Measurements from ENCODE around the gene DAPK1.

Gene DAPK1

DNA sequence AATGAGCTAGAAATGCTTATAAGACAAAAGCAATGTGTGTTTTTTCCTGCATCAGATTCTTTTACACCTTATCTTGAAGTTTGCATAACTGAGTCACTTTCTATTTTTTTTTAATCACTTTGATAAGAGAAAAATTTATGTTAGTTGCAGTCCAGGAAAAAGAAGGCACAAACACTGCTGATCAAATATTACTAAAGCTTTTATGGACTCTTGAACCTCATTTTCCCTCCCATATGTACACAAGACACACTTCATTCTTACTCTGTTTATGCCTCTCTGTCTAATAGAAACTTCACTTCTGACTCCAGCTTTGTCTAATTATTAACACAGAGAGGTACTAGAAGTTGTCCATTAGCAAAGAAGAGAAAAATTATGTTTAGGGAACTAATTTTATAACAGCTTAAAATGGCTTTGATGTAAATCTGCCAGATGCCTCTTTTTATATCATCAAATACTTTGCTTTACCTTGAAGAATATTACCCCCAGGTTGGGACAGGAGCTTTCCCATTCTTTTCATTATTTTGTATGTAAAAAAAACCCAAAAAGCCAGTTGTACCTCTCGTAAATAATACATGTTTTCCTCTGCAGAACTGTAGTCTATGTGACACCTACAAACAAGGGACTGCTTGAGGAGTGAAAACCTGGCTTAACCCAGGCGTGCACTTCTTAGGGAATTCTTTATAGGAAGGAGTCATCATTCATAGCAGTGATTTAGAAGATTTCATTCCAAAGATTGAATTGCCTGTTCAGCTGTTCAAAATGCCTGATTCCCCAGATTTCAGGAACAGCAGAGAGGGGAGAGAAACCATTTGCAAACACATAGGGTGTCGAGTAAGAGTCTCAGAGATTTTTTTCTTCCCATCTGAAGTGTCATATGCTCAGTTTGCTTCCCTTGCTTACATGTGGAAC is 72.6 kb downstream of the DAPK1 start:
- no peak for DNase-seq

DNA sequence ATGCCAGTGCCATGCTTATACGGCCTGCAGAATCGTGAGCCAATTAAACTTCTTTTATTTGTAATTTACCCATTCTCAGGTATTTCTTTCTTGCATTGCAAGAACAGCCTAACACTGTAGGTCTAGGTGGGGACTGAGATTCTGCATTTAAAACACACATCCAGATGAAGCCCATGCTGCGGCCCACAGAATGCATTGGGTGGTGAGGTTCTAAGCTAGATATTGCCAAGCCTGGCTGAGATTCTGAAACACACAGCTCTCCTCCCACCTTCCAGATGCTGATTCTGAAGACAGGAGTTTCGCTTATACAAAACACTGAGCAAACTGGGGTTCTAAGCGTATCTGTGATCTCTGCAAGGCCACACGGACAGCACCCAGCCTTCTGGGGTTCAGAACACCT is 75.1 kb downstream of the DAPK1 start:
- DNase-seq: no peak

DNA sequence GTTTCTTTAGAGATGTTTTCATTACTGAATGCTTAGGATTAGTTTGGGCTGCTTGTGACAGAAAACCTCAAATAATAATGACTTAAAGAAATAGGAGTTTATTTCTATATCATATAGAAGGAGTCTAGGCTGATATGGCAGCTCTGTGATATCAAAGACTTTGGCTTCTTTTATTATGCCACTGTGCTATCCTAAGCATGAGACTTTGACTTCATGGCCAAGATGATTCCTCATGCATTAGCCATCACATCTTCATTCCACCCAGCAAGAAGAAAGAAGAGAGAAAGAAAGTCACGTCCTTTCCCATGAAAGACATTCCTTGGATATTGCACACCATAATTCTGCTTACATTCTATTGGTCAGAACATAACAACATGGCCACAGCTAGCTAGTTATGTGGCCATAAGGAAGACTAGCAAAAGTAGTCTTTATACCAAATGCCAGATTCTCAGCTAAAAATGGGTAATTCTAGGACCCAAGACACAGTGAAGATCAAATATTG is 76.2 kb downstream of the DAPK1 start:
- no peak for DNase-seq

GRCh38 chr9:87577746-87578145 is 80.1 kb downstream of the DAPK1 start:
- DNase-seq: no peak

DNA sequence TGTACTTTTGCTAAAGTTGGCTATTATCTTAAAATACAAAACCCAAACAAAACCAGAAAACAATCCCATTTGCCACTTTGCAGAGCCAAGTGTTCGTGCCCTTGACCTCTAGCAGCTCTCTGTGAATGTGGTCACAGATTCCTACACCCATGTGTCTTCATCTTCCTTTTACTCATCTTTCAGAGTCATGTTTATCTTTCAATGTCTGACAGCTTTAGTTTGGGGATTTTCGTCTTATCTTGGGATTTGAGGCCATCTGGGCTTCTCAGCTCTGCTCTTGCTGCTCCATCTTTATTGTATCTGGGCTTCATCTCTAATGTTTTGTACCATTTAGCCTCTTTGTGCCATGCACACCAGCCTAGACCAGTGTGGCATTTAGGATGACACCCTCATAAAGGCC is 81.0 kb downstream of the DAPK1 start:
- DNase-seq: no peak

GRCh38 chr9:87579781-87580541 is 82.3 kb downstream of the DAPK1 start:
- no peak for DNase-seq

DNA sequence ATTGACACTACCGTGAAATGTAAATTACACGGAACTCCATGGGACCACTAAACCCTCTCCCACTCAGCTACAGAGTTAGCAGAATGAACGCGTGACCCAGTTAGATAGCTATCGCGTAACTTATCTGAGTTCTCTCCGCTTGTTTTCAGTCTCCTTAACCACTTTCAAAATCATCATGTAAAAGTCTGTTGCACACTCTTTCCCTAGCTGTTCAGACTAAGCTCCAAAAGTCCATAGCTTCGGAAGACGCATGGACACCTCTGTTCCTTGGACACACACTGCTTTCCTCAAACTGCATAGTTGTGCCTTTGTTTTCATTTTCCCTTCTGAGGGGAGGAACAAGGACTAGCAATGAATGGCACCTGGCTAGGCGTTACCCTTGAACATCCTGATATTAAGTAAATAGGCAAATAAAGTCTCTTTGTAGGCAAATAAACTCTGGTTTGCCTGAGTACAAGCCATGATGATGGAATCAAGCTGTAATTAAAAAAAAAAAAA is 83.3 kb downstream of the DAPK1 start:
- no peak for DNase-seq

GRCh38 chr9:87581513-87581912 is 83.8 kb downstream of the DAPK1 start:
- no peak for DNase-seq

DNA sequence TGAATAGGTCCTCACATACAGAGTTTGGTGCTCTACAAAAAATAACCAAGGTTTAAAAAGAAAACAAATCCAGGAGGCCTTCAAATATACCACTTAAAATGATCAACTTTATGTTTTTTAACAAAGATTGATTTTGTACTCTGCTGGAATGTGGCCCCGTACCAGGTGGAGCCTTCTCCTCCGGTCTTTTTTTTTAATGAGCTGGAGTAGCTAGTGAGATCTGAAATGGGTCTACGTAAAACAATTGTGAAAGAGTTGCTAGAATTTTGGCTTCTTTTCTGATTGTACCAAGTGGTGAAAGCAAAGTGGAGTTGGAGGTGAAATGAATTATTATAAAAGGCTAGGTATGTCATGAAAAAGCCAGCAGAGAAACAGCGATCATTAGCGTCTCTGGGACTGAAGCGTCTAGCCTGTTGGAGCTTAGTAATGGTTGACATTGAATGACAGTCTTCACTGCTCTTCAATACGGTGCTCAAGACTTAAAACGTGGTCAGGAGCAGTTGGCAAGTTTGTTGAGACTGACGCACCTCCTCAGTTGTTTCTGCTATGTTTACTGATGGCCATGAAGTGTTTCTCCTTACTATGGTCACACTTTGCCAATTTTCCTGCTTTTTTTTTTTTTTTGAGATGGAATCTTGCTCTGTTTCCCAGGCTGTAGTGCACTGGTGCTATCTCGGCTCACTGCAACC is 84.4 kb downstream of the DAPK1 start:
- DNase-seq: no peak

DNA sequence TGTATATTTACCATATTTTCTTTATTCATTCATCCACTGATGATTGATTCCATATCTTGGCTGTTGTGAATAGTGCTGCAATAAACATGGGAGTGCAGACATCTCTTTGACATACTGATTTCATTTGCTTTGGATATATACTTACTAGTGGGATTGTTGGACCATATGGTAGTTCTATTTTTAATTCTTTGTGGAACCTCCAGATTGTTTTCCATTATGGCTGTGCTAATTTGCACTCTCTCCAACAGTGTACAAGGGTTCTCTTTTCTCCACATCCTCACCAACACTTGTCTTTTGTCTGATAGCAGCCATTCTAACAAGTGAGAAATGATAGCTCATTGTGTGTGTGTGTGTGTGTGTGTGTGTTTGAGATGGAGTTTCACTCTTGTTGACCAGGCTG is 86.7 kb downstream of the DAPK1 start:
- no peak for DNase-seq

- DNase-seq: no peak
These were observed 87.6 kb downstream of the DAPK1 start for GRCh38 chr9:87585123-87585855.

DNA sequence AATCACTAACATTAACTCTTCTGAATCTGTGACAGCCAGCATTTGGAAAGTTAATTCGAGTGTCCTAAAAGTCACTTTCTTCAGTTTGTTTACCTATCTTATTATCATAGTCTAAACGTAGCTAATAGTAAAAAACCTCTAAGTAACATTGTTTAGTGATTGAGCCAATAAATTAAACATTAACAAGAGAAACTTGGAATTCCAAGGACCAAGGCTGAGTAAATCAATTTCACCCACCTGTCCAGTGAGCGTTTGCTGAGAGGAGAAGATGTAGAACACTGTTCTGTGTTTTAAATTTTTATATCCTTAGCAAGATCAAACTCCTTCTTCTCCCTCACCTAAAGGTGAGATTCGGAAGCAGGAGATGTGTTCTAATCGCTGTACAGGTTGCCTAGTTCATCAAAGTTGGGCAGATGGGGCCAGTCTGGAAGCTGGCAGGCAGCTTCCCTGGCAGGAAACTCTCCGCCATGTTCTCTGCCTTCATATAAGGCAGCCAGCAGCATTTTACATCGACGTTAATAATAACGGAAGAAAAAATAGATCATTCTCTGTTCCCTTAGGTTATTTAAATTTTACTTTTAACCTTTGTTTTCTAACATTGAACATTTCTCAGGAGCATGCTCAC is 89.2 kb downstream of the DAPK1 start:
- DNase-seq: no peak

DNA sequence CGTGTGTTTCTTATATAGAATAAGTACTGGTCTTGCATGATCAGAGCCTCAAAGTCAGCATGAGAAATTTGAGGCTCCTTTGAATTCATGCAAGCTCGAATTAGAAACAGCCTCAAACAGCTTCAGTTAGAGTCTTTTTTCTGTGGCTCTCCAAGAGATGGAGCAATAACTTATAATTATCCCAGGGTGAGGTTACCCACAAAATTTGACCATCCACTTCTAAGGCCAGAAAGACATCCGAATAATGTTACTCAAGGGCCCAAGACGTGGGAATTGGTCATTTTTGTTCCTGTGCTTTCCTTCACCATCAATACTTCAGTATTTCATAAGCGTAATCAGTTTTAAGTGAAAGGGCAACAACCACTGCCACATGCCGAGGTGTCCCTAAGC is 89.7 kb downstream of the DAPK1 start:
- no peak for DNase-seq

GRCh38 chr9:87587864-87588263 is 90.2 kb downstream of the DAPK1 start:
- no peak for DNase-seq

DNA sequence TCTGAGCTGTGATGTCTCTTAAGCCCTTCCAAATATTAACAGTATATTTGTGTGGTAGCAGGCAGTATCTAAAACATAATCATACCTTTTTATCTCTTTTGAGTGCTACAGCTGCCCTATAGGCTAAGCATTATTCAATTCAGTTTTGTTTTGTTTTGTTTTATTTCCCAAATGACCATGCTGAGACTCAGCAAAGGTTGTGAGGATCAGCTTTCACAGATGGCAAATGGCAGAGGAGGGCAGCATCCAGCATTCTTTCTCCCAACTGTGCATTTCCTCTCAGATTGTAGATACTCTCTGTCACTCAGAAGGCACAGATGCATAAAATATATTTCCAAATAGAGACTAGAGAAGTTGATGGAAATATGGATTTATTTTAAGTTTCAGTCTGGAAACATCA is 90.7 kb downstream of the DAPK1 start:
- DNase-seq: no peak

DNA sequence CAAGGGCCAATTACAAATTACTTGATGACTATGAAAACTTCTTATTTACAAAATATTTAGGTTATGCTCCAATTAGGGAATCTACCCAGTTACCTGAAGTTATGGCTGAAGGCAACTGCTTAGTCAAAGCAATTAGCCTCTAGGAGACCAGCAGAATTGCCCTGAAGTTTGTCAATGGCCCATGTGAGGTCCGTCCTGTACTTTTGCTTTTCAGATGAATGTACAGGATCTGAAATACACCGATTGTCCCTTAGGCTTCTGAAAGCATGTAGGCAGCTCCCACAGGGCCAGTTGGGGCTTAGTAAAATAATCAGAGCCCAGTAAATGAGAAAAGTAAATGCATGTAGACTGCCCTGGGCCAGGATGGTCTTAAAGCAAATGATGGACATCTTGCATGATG is 93.3 kb downstream of the DAPK1 start:
- DNase-seq: no peak

GRCh38 chr9:87592554-87593358 is 95.1 kb downstream of the DAPK1 start:
- no peak for DNase-seq

- peak; percentile 2 for DNase-seq
These were observed 95.8 kb downstream of the DAPK1 start for GRCh38 chr9:87593359-87593980.

GRCh38 chr9:87594194-87594593 is 96.5 kb downstream of the DAPK1 start:
- DNase-seq: no peak

- DNase-seq: no peak
These were observed 97.0 kb downstream of the DAPK1 start for GRCh38 chr9:87594662-87595061.

GRCh38 chr9:87595610-87596009 is 97.9 kb downstream of the DAPK1 start:
- DNase-seq: no peak
